NCI-H1092 (cell line): ENCODE measurements around the gene PTGDR2.
A peak's percentile ranks its signal among the peaks of the same experiment; 100 is the strongest.
"Not testable (repeated sequence)": the region's sequence is repeated elsewhere in the genome, so short reads cannot be mapped to it uniquely, and the experiment has no call there.

Source experiments
- DNase-seq: peaks from one replicate; lab custom pipeline; 2025; lab: John Stamatoyannopoulos, UW

Gene PTGDR2

GRCh38 chr11:60841797-60842667, 13.7 kb downstream of the PTGDR2 start, which contains the start of gene CCDC86:
Gene CCDC86, plus strand, starts transcription at chr11:60842113. Its CDS starts 12 bp downstream, at chr11:60842125.
- peak; percentile 95 for DNase-seq

GRCh38 chr11:60840470-60841430, 15.0 kb downstream of the PTGDR2 start:
- no peak for DNase-seq

- DNase-seq, result no peak
These were observed 17.6 kb downstream of the PTGDR2 start for GRCh38 chr11:60838132-60838531.

GRCh38 chr11:60836866-60837515, 18.8 kb downstream of the PTGDR2 start:
- no peak for DNase-seq

GRCh38 chr11:60835534-60835846, 20.3 kb downstream of the PTGDR2 start:
- no peak for DNase-seq

GRCh38 chr11:60834742-60835533, 20.8 kb downstream of the PTGDR2 start:
- no peak for DNase-seq

- peak; percentile 53 for DNase-seq
These were observed 24.2 kb downstream of the PTGDR2 start for GRCh38 chr11:60831501-60832079.

- DNase-seq, result peak; percentile 91
These were observed 24.6 kb downstream of the PTGDR2 start for GRCh38 chr11:60831143-60831500.

- DNase-seq, result no peak
These were observed 25.1 kb downstream of the PTGDR2 start for GRCh38 chr11:60830478-60831142.

GRCh38 chr11:60825790-60826189, 30.0 kb downstream of the PTGDR2 start:
- DNase-seq, result no peak

GRCh38 chr11:60825118-60825517, 30.6 kb downstream of the PTGDR2 start:
- DNase-seq, result no peak

- DNase-seq, result not testable (repeated sequence)
These were observed 31.9 kb downstream of the PTGDR2 start for GRCh38 chr11:60823745-60824306.

- DNase-seq, result no peak
These were observed 33.7 kb downstream of the PTGDR2 start for GRCh38 chr11:60821827-60822599.

- DNase-seq, result no peak
These were observed 37.7 kb downstream of the PTGDR2 start for GRCh38 chr11:60818057-60818456.

GRCh38 chr11:60816590-60817157, 39.1 kb downstream of the PTGDR2 start:
- DNase-seq, result no peak

- no peak for DNase-seq
These were observed 41.6 kb downstream of the PTGDR2 start for GRCh38 chr11:60814112-60814511.

GRCh38 chr11:60813324-60813723, 42.4 kb downstream of the PTGDR2 start:
- DNase-seq, result no peak

- DNase-seq, result no peak
These were observed 45.2 kb downstream of the PTGDR2 start for GRCh38 chr11:60810569-60810968.

- no peak for DNase-seq
These were observed 45.6 kb downstream of the PTGDR2 start for GRCh38 chr11:60810151-60810550.
